ENCODE data around the gene GRHL3.

Gene GRHL3

DNA sequence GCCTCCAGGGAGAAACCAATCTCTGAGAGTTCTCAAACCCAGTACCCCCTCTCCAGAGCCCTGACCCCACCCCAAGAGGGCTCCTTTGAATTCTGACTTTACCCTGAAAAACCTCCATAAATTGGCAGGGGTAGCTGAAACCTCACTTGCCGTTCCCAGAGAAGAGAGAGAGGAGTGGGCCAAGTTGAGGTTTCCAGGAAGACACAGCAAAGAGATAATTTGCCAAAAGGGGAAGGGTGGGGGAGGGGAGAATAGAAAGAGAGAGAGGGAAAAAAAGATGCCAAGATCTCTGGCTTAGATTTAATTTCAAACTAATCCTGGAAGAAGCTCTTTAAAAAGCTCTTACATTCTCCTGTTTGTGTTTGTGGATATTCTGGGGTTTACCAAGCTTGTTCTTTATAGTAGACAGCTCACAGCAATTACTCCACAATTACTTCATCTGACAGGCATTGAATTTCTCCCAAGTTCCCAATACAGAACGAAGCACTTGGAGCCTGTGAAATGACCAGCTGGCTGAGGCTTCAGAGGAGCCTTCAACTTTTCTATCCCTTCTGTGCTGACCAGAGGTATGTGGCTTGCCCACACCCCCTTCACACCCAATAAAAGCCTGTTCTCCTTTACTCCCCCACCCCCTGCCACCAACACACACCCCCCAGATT, 1.1 kb upstream of the GRHL3 start:
- peak in 2 of 56 donors; percentile 20 to 31 for DNase-seq

DNA sequence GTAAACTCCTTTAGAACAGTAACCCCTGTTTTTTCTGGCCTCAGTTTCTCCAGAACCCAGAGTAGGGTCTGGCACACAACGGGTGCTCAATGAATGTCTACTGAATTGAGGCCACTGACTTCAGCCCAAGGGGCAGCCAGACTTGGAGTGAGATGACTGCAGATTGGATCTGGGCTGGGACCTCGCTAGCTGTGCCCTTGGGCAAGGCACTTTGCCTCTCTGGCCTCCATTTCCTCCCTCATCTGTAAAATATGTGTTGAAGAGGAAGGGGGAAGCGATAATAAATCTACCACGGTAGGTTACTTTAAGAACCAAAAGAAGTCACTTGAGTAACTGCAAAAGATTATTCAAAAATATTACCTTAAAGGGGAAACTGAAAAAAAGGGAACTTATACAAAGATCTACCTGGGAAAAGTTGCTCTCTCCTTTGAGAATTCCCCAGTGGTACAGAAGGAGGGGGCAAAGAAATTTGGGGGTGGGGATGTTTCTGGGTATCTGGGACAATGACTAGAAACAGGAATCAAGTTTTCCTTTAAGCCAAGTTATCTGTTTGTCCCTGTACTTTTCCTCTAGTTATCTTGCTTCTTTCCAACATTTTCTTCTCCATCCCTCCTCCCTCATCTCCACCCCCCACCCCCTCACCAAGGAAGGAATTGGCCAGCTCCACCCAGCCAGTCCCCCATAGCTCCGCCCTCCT, 394 bp upstream of the GRHL3 start:
- DNase-seq: peak in 1 of 56 donors; percentile 9

DNA sequence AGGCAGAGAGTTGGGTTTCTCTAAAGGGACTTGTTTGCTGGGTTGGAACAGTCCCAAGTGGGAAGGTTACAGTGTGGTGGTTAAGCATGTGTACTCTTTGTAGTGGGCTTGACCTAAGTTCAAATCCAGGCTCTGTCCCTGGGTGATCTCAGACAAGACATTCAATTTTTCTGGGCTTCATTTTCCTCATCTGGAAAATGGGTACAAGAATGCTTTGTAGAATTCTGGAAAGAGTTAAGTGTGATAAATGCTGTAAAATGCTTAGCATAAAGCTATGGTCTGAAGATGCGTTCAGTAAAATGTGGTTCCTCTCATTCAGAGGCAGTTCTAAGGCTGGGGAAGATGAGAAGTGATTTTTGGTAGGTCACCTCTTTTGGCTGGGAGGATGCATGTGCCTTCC, 805 bp downstream of the GRHL3 start:
- DNase-seq: no peak

DNA sequence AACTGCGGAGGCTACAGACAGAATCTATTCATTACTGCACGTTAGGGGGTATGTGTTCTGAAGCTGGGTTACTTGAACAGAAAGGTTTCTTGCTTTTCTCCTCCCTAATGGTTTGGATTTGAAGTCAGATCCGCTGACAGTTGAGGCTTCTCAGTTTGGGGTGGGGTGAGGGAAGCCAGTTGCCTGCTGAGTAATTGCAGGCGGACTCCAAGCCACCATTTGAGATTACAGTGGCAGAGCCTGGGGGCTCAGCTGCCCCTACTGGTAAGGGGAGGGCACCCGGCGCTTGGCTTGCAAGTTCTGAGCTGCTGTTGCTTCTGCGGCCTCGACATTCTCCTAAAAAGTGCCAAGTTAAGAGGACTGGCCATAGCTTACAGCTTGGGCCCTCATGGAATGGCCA, 2.0 kb downstream of the GRHL3 start:
- no peak for DNase-seq

DNA sequence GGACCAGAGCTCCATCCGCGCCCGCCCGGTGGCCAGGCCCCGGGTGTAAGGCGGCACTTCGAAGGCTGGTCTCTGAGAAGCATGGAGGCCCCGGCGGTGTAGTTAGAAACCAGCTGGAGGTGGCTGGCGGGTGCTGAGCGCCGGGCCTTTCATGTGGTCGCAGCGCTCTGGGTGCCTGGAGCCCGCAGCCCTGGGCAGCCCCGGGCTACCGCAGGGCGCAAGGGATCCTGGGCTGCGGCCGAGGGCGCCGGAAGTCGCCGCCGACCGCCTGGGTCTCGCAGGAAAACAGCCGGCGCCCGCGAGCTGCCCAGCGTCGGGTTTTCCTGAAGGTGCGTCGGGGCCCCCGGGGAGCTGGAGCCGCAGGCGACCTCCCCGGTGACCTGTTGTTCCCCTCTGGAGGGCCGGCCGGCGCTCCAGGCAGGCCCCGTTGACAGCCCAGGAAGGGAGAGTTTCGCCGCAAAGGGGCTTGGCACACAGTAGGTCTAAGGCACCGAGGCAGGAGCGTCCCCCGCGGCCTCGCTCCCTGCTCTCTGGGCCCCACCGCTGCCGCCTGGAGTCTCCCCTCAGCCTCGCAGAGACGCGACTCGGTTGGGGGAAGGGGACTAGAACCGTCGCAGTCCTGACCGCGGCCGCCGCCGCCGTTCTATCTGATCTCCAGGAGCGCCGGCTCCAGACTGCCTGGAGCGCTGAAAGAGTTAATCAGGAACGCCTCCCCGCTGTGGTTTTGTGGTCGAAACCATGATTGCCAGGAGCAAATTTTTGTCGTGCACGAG, 2.7 kb downstream of the GRHL3 start:
- DNase-seq: peak in 7 of 56 donors; percentile 1 to 33 (median 22)

DNA sequence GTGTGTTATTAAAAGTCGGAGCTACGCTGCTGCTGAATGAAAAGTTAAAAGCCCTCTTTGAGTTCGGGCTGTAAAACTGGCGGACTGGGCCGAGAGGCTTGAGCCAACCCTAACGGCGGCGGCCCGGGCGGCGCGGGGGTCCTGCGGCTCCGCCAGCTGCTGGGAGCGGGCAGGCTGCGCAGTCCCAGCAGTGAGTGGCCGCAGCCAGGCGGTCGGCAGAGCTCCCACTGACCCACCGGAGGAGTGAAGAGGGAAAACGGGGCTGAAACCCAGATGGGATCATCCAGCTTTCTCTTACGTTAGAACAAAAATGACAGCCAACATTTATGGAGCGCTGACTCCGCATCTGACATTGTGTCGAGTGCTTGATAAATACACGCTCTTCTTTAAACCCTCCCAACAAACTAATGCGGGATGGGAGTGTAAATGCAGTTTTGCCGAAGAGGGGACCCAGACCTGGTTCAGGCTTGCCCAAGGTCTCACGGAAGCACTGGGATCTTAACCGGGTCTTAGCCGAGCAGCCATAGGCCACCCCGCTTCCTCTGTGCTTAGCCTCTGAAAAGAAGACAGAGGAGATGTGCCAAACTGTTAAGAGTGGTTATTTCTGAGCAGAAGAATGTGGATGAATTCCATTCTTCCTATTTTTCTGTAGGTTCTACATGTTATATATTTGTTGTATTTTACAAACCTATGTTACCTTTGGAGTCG, 3.5 kb downstream of the GRHL3 start:
- peak in 7 of 56 donors; percentile 6 to 28 (median 14) for DNase-seq

DNA sequence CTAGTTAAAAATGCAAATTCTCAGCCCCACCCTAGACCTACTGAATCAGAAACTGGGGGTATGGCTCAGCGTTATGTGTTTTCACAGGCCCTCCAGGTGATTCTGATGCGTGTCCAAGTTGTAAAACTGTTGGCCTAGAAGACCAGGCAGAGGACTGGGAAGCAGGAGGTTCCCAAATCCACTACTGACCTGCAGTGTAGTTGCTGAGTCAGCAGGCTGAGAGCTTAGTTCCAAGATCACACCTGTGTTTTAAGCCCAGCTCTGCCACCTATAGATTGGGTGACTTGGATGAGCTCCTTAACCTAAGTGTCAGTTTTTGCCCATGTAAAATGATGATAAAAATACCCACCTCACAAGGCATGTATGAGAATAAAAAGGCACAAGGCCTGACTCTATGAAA, 4.1 kb downstream of the GRHL3 start:
- no peak for DNase-seq

DNA sequence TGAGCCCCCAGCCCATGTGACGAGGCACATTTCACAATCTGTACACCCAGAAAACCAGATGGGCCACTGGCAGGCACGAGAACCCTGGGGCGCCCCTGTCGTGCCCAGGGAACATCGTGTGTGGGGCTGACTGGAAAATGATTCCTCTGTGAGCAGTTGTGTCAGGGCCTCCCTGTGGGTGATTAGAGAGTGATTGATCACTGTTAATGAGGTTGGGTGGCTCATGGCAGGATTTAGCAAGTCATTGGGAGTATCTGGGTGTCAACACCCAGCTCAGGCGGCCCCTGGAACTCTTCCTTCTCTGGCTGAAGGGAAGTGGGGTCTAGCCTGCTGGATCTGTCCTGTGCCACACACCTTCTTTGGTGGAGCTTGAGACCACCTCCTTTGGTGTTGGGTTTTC, 5.7 kb downstream of the GRHL3 start:
- DNase-seq: no peak

DNA sequence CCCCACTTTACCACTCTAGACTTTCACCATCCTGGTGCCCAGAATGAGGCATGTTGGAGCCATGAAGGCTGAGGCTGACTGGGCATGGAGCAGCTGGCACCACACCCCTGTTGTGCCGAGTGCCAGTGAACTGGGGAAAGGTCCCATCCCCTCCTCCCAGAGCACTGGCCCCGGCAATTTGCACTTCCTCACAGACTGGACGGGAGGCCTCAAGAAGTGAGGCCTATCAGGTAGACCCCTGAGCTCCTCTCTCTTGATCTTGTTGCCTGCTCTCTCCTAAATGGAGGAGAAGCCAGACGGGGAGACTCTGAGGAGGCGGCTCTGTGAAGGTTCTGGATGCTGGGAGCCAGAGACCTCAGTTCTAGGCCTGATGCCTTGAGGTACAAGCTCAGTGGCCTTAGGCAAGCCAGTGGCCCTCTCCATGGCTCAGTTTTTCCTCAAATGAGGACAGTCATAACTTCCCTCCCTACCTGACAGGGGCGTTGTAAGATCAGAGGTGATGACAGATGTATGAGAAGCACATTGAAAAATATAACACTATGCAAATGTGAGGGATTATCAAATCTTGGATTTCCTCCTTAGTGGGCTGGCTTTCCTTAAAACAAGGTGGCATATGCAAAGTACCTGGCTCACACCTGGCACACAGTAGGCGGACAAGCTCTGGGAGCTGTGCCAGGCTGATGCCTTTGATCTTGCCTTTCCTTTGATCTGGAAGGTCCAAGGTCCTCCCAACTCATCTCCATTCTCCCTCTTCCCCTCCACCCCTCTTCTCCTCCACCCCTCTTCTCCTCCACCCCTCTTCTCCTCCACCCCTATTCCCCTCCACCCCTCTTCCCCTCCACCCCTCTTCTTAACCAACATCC, 6.7 kb downstream of the GRHL3 start:
- DNase-seq: no peak

DNA sequence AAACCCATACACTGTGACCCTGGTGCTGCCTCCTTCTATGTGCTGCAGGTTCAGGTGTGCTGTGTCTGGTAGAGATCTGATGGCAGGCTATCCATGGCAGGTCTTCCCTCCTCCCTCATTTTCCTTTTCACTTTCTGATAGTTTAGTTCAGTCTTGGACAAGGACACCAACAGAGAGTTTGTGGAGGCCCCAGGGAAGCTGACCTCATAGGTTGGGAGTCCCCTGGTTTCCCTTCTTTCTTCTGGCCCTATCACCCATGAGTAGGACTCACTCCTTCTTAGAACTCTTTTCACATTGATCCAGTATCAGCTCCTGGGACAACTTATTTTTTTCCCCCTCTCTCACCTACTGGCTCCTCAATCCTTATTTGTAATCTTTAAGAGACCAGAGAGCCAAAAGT, 8.3 kb downstream of the GRHL3 start:
- no peak for DNase-seq

DNA sequence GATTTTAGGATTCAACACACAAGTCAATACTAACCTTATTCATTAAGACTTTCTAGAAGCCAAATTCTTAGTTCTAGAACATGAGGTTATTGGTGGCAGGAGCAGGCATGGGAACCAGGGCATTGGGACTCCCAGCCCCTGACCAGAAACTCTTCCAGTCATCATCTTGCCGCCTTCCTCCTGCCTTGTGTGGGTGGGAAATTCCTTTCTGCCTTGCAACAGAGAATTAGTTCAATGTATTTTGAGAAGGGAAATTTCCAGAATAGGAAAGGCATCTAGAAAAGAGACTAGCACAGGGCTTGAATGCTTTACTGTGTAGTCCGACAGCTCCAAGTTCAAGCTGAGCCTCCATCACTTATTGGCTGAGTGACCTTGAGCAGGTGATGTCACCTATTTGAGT, 8.7 kb downstream of the GRHL3 start:
- no peak for DNase-seq

DNA sequence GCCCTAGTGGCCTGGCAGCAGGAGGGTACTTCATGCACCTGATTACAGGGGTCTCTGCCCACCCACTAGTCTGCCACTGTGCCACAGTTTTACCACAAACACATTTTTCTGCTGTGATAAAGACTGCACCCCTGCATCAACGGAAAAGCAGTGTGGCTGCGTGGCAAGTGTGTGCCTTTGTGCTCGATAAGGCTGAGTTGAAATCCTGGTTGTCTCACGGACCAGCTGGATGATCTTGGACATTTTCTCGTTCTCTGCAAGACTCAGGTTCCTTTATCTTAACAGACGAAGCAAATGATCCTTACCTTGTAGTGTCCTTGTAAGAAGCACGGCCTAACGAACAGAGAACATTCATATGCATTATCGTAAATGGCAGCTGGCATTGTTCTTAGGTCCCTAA, 10.2 kb downstream of the GRHL3 start:
- no peak for DNase-seq

DNA sequence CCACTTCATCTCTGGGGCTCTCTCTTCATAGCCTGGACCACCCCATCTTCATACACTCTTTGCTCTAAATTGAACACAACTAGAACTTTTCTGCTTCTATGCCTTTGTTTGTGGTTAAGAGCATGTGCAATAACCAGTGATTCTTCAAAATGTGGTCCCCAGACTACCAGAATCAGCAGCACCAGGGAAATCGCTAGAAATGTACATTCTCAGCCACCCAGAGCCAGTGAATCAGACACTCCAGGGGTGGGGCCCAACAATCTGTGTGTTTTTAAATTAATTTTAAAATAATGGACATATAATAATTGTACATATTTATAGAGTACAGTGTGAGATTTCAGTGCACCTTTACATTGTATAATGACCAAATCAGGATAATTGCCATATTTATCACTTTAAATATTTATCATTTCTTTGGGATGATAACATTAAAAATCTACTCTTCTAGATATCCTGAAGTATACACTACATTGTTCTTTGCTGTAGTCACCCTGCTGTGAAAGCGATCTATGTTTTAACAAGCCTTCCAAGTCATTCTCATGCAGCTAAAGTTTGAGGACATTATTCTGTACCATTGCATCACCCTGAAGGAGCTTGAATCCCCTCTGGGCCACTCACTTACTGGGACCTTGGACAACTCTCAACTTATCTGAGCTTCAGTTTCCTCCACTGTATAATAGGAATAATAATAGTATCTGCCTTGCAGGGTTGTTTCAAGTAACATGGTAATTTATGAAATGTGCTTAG, 10.8 kb downstream of the GRHL3 start:
- no peak for DNase-seq

DNA sequence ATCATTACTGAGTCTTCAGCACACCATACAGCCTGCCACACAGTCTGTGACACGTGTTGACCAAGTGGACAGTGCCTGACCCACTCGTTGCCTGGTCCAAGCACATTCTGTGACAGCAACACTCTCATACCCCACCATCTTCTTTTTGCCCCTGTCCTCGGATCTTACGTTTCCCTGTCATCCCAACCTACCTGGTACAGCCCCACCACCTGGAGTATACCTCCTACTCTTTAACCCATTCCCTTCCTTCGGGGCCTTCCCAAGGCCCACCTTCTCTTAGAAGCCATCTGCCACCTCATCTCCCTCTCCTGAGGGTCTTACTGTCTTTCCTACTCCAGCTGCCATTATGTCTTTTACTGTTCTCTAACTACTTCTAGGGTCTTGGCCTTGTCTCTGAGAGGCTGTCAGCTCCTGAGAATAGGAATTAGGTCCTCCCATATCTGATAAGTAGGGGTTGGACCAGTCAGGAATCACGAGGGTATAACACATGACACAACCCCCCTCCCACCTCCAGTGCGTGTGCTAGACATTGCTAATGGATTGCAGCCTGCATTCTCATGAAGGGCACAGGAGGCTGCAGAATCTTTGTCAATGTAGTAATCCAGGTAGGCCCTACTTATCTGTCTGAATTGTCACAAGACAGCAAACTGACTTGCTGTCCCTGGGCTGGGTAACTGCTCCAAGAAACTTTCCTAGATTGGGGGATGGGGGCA, 13.0 kb downstream of the GRHL3 start:
- DNase-seq: no peak

DNA sequence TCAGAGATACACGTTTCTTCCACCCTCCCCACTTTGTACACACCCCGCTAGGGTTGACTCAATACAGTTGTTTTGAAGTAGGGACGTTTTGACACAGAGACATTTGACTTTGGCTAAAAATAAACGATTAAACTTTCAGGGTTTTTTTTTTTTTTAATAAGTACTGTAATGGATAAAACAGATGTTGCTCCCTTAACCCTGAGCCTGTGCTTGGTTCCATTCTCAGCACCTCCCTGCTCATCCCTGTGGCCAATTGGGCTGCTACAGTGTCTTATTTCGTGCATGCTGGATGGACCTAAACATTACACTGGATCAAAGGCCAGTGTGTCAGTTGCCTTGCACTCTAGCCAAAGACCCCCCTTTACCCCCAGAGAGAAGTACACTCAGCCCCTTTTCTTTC, 16.9 kb downstream of the GRHL3 start:
- DNase-seq: no peak

DNA sequence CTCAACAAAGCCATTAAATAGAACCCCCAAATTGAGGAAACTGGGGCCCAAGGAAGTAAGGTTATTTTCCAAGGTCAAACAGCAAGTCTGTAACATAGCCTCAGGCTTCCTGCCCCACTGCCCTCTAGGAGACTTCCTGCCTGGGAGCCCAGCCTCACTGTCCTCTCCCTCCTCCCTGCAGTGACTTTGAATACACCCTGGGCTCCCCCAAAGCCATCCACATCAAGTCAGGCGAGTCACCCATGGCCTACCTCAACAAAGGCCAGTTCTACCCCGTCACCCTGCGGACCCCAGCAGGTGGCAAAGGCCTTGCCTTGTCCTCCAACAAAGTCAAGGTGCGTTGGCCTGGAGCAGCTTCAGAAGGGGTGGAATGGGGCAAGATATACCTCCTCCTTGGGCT, 18.3 kb downstream of the GRHL3 start:
- no peak for DNase-seq

DNA sequence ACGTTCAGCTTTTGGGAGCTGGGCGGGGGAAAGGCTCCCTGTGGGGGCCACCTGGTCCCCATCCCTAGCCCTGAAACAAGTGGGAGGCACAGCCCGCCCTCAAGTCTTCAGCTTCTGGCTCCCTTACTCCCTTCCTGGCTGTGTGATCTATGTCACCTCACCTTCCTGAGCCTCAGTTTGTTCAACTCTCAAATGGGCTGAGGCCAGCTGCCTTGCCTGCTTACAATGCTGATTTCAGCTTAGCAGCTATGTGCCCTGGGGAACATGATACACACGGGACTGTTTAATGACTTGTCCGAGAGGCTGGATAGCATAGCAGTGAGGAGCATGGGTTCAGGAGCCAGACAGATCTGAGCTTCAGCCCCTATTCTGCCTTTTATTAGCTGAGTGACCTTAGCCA, 19.3 kb downstream of the GRHL3 start:
- DNase-seq: no peak

DNA sequence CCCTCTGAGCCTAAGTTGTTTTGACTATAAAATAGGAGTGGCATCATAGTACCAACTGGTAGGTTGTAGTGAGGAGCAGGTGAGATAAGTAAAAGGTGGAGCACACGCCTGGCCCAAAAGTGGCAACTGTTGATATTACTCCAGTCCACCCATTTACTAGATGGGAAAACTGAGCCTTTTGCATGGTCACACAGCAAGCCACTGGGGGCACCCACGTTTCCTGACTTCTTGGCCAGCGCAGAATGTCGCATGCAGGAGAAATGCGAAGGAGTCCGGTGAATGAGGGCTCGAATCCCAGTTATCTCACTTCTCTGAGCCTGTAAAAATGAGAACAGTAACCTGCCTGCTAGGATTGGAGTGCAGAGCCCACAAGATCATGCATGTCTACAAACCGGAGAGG, 20.8 kb downstream of the GRHL3 start:
- DNase-seq: no peak

DNA sequence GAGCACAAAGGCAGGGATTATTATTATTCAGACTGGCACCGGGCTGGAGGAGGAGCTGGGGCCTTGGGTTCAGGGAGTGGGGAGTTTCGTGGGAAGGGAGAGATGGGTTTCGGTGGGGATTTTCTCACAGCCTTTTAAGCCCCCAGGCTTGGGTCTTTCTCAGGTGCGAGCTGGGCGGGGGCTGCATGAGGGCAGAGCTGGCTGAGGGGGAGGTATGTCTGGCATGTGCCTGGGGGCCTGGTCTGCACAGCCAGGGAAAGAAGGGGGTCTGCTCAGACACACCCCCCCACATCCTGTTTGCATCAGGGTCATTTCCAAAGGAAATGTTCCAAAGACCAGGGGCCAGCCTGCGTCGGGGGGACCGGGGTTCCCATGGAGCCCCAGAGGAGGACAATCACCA, 21.6 kb downstream of the GRHL3 start:
- DNase-seq: no peak

DNA sequence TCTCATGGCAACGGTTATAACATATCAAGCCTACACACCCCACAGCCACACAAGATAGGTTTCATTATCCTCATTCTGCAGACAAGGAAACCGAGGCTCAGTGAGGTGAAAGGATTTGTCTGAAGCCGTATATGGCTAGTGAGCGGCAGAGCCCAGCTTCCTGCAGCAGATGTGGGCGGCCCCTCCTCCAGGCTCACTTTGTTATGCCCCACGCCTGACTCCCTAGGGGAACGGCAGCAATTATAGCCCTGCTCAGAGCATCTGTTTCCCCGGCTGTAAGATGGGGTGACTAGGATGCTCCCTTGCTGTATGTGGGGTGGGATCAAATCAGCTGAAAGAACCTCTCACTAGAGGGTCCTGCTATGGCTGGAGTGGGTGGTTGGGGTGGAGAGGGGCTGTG, 22.1 kb downstream of the GRHL3 start:
- DNase-seq: no peak
